CD4-positive, alpha-beta T cell (primary cell): ENCODE data around the gene TENT5C. TPM values are rescaled to one million over a fixed set of nuclear protein-coding genes. Genes with fewer than 3 reads are reported as not detected.

Experiments used
- ATAC-seq: fragments of 200-7000 bp; cut with Tn5 transposase; one replicate; pipeline ENCODE4 v1.10.0; 2022; ENCODE audit warnings: mild to moderate bottlenecking; ENCODE audit not compliant: poor library complexity
- CTCF ChIA-PET: fragments of 350-600 bp; sonication (Branson Sonifier 250); formaldehyde crosslinking; loops from one replicate; lab custom pipeline; 2021; ENCODE audit warnings: antibody characterized with exemption, inconsistent platforms; lab: Charles Lee
- POLR2A ChIA-PET: fragments of 350-600 bp; sonication (Branson Sonifier 250); formaldehyde crosslinking; loops from one replicate; lab custom pipeline; 2021; ENCODE audit warnings: antibody characterized with exemption, inconsistent platforms; lab: Charles Lee
- DNase-seq, 14 experiments: peaks; one replicate each; pipeline ENCODE4 v3.0.0-alpha.2; 2013 to 2020; ENCODE audit warnings: mixed read lengths in 2 of 14
- H3K27ac ChIP-seq, 2 donors: one replicate each; pipeline versions ENCODE4 v1.5.1 to v1.7.0; 2013; ENCODE audit warnings: low read length in 2 of 2, low read depth in 1 of 2, mild to moderate bottlenecking in 1 of 2
- H3K27me3 ChIP-seq, 2 experiments: 1 replicate in 1 of 2; 2 replicates in 1 of 2; pipeline versions ENCODE4 v1.6.1 to v1.7.0; 2013; ENCODE audit warnings: low read length in 2 of 2, control low read depth in 1 of 2, mild to moderate bottlenecking in 1 of 2, moderate library complexity in 1 of 2; ENCODE audit not compliant: insufficient read depth in 2 of 2, control insufficient read depth in 1 of 2
- H3K36me3 ChIP-seq: one replicate; pipeline ENCODE4 v1.6.1; 2013; ENCODE audit warnings: low read length, control low read depth; ENCODE audit not compliant: insufficient read depth
- H3K4me1 ChIP-seq: one replicate; pipeline ENCODE4 v1.6.1; 2013; ENCODE audit warnings: low read length, control low read depth; ENCODE audit not compliant: insufficient read depth
- H3K4me3 ChIP-seq: one replicate; pipeline ENCODE4 v1.5.1; 2013; ENCODE audit warnings: mild to moderate bottlenecking, low read length, moderate library complexity
- H3K9me3 ChIP-seq, 2 experiments: 1 replicate in 1 of 2; 2 replicates in 1 of 2; pipeline versions ENCODE4 v1.6.1 to v1.7.0; 2013; ENCODE audit warnings: low read length in 2 of 2, mild to moderate bottlenecking in 2 of 2, control low read depth in 1 of 2, moderate library complexity in 1 of 2; ENCODE audit not compliant: control insufficient read depth in 1 of 2, insufficient read depth in 1 of 2
- H3K27ac Mint-ChIP-seq: one replicate; pipeline ENCODE4 v1.8.0; 2020; ENCODE audit warnings: mixed read lengths
- H3K27me3 Mint-ChIP-seq: one replicate; pipeline ENCODE4 v1.8.0; 2021; ENCODE audit warnings: mixed read lengths
- H3K36me3 Mint-ChIP-seq: one replicate; pipeline ENCODE4 v1.8.0; 2021; ENCODE audit warnings: low read depth, mixed read lengths
- H3K4me1 Mint-ChIP-seq: one replicate; pipeline ENCODE4 v1.8.0; 2021; ENCODE audit warnings: low read depth, mixed read lengths
- H3K4me3 Mint-ChIP-seq: one replicate; pipeline ENCODE4 v1.8.0; 2020; ENCODE audit warnings: mild to moderate bottlenecking, mixed read lengths
- H3K9me3 Mint-ChIP-seq: one replicate; pipeline ENCODE4 v1.8.0; 2020; ENCODE audit warnings: mixed read lengths
- CTCF ChIP-seq: fragments of 200-600 bp; IDR thresholded peaks from one replicate; pipeline ENCODE4 v1.8.0; 2022; ENCODE audit warnings: antibody characterized with exemption, mild to moderate bottlenecking
- intact Hi-C, 2 experiments: fragments of 100-400 bp; cut with DNase I in 1 of 2; cut with micrococcal nuclease in 1 of 2; formaldehyde crosslinking; loops; one replicate each; pipeline versions ENCODE4 v1.15.1 to v1.9.0; 2023 to 2025; cut with DNase I, micrococcal nuclease
- total RNA-seq, 174 experiments: library from RNA in 2 of 174; stranded (reverse) in 2 of 174; gene quantifications; one replicate each; pipeline ENCODE4 v1.2.3 and lab custom pipeline; 2021 to 2026

TENT5C gene
- total RNA-seq, 2 experiments from 2014 or later = 122 to 123 TPM

- Mint-ChIP-seq H3K27me3 (peaks cover 24% of the 10 kb centered on the region), H3K4me3 (no peak overlapping the region), H3K9me3 (no peaks in the 10 kb centered on the region), H3K27ac (no peak overlapping the region), H3K36me3 (no peaks in the 10 kb centered on the region), H3K4me1 (peaks cover 17% of the 10 kb centered on the region)
- Histone ChIP-seq H3K36me3 (no peaks in the 10 kb centered on the region), H3K4me3 (no peak overlapping the region), H3K27ac (no peak overlapping the region), H3K4me1 (peaks cover 42% of the 10 kb centered on the region), H3K9me3 (no peaks in the 10 kb centered on the region), H3K27me3 (no peaks in the 10 kb centered on the region)
- intact Hi-C loops = no loop called here
- POLR2A ChIA-PET = no interaction called here
- ATAC-seq (no peak), DNase-seq (no peak)
- CTCF ChIA-PET = no interaction called here
- TF ChIP-seq CTCF = no peak
These were observed 41.1 kb downstream of the TENT5C start for GRCh38 chr1:117646956-117647355.

- Mint-ChIP-seq H3K4me3 (no peak overlapping the region), H3K27me3 (peaks cover 30% of the 10 kb centered on the region), H3K4me1 (peaks cover 28% of the 10 kb centered on the region), H3K27ac (no peak overlapping the region), H3K36me3 (no peaks in the 10 kb centered on the region), H3K9me3 (no peaks in the 10 kb centered on the region)
- TF ChIP-seq CTCF = no peak
- intact Hi-C loops = no loop called here
- no peak for DNase-seq
- Histone ChIP-seq H3K4me1 (peaks cover 51% of the 10 kb centered on the region), H3K4me3 (no peak overlapping the region), H3K27me3 (no peaks in the 10 kb centered on the region), H3K27ac (no peak overlapping the region), H3K9me3 (no peaks in the 10 kb centered on the region), H3K36me3 (no peaks in the 10 kb centered on the region)
- POLR2A ChIA-PET = no interaction called here
- CTCF ChIA-PET = interaction anchor here (1.5 kb wide), 1 partner anchor 28 kb away, joined by 3 read pairs; no protein-coding TSS in a partner anchor
- no peak for ATAC-seq
These were observed 42.2 kb downstream of the TENT5C start for GRCh38 chr1:117648015-117648414.

- ChIA-PET CTCF (interaction anchor here (0.9 kb wide), 1 partner anchor 15 kb away, joined by 3 read pairs; no protein-coding TSS in a partner anchor), POLR2A (interaction anchor here (0.9 kb wide), 1 partner anchor 45 kb away, joined by 3 read pairs; no protein-coding TSS in a partner anchor)
These were observed 45.2 kb downstream of the TENT5C start for GRCh38 chr1:117650840-117651568.

More at GRCh38 chr1:117650840-117651568, 45.2 kb downstream of the TENT5C start:
- Mint-ChIP-seq H3K27me3 (peaks cover 28% of the 10 kb centered on the region), H3K4me1 (peaks cover 58% of the 10 kb centered on the region), H3K9me3 (no peaks in the 10 kb centered on the region), H3K36me3 (no peaks in the 10 kb centered on the region), H3K27ac (peak overlapping the region; percentile 64), H3K4me3 (no peak overlapping the region)
- H3K27me3 ChIP-seq = no peaks in the 10 kb centered on the region
- no peak overlapping the region for H3K27ac ChIP-seq
- intact Hi-C loops = no loop called here
- no peaks in the 10 kb centered on the region for H3K9me3 ChIP-seq
- TF ChIP-seq CTCF = no peak
- H3K36me3 ChIP-seq = no peaks in the 10 kb centered on the region
- ATAC-seq (no peak), DNase-seq (no peak)
- peaks cover 69% of the 10 kb centered on the region for H3K4me1 ChIP-seq
- no peak overlapping the region for H3K4me3 ChIP-seq
